T47D (cell line): ENCODE results near the gene SORBS1.

Experiments used
- DNase-seq, 2 experiments: peaks; one replicate each; pipeline versions ENCODE4 v3.0.0 to v3.0.0-alpha.2; 2011 to 2012; ENCODE audit warnings: low read depth in 1 of 2, low spot score in 1 of 2
- JUND ChIP-seq: IDR thresholded peaks from 2 replicates; pipeline ENCODE4 v1.6.1; 2012; ENCODE audit warnings: low read depth
- in situ Hi-C: cut with HindIII; loops from 2 replicates; pipeline ENCODE4 v1.10.0; 2016; ENCODE audit warnings: low sequenced_read_pairs, low pct_unique_long_range_greater_than_20kb

SORBS1 gene

DNA sequence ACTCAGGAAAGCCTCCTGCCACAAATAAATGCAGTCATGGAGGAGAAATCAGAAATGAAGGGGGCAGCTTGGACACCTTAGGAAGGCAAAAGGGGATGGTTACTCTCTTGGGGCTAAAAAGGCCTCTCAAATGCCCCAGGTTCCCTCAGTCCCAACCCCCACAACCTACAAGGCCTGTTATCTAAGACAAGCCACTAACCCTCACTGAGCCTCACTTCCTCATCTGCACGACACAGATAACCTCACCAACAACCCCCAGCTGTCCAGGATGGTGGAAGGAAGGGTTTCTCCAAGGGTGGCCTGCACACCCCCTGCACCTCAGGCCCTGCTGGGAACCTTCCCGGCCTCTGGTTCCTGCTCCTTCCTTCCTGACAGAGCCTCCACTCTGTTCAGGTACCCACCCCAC lies 29.2 kb downstream of the SORBS1 start:
- no peak for DNase-seq
- TF ChIP-seq JUND = no peak
- in situ Hi-C loops = no loop called here

DNA sequence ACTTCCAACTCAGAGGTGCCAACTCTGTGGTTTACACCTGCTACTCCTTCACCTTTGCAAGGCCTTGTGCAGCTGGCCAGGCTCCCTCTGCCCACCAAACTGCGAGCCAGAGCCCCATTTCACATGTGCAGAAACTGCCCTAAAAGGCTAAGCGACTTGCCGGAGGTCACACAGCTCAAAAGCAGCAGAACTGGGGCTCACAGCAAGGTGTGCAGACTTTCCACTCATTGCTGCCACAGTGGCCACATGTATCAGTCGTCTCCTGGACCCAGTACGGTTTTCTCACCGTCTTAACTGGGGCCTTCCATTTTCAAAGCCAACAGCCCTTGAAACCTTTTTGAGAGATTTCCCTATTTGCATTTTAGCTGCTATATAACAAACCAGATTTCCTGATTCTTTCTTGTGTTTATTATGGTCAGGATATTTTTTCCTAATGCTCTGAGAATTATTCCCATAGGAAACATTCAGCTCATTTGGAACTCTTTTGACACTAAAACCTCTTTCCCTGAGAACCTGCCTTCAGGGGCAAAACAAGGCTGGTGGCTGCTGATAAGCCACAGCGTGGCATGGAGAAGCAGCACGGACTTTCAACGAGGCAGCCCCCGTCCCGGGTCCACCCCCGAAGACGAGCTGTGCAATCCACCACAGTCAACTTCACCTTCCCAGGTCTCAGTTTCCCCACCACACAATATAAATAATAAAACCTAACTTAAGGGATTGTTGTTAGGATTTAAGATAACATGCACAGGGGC lies 29.9 kb downstream of the SORBS1 start:
- in situ Hi-C loops = no loop called here
- no peak for DNase-seq

DNA sequence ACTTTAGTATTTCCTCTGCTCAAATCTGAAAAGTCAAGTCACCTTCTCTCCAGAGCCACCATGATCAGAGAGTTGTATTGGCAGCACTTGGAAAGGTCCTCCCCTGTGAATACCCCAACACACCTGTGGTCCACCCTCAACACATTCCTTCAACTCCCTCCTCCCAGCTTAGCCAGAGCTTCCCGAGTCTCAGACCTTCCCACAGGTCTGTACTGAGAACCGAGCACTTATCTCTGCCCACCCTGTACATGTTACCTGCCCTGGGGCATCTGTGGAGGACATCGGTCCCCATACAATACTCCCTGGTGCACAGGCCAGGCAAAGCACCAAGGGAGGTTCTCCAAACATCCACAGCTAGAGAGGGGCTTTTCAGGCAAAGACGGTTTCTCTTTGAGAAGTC lies 30.6 kb downstream of the SORBS1 start:
- in situ Hi-C loops = no loop called here
- TF ChIP-seq JUND = no peak
- DNase-seq = no peak

More for the DNA sequence above, 29.9 kb downstream of the SORBS1 start:
- no peak for TF ChIP-seq JUND

DNA sequence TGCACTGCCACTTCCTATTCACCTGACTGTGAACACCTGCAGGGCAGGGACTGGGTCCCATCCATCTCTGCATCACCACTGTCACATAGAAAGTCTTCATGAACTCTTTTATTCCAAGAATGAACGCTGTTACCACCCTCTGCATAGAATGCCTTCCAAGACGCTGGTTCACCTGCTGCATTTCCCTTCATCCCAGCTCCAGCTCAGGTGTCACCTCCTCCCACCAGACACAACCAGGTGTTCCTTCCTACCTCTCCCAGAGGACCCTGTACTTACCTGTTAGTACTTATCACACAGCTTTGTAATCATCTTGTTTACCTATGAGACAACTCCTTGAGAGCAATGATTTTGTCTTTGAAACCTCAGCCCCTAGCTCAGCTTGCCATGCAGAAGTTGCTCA lies 31.1 kb downstream of the SORBS1 start:
- in situ Hi-C loops = no loop called here
- no peak for DNase-seq
- no peak for TF ChIP-seq JUND

DNA sequence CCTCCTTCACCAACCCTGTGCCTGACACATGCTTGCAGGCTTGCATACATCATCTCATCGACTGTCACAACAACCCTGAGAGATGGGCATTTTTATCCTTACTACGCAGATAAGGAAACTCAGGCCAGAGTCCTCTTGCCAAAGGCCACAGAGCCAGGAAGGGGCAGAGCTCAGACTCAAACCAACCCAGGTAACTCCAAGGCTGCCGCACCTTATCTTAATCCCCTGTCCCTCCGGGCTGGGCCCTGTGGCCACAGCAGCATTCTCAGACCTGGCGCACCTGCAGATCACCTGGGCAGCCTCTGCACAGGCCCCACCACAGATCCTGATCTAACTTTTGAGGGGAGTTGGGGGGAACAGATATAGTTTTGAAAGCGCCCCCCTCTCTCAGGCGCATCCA lies 35.1 kb downstream of the SORBS1 start:
- no peak for TF ChIP-seq JUND
- in situ Hi-C loops = no loop called here

DNA sequence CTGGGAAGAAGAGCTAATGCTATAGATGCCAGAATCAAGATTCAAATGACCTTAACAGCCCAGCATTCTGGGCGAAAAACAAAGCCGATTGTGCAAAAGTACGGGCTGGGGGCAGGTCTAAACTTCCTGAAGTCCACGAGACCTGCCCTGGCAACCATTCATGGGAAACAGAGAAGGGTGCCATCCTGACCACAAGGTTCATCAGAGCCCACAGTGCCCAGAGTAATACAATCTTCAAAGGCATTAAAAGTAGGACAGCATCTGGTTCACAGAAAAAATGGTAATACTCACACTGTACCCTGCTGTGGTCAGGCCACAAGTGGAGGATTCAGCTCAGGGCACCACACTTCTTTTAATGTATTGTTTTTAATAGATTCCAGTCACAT lies 36.1 kb downstream of the SORBS1 start:
- no peak for TF ChIP-seq JUND
- in situ Hi-C loops = no loop called here
- DNase-seq = no peak

More for the DNA sequence above, 35.1 kb downstream of the SORBS1 start:
- no peak for DNase-seq

DNA sequence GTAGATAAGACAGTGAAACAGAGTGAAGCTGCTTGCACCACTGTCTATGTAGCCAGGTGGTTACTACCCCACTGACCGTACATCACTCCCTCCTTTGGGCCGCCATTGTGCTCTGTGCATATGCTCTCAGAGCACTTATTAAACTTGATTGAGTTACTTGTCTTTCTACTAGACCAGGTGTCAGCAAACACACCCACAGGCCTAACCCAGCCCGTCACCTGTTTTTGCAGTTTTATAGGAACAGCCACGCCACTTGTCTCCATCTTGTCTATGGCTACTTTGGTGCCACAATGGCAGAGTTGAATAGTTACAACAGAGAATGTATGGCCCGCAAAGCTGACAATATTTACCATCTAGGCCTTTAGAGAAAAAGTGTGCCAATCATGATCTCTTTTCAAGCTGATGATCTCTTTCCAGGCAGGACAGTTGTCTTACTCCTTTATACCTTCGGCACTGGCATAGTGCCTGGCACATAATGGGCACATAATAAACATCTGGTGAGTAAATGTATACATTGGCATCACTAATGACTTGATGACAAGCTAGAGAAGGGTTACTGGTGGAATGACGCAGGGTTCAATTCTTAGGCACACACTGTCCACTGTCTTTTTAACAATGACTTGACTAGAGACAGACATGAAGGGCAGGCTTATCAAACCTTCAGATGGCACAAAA lies 36.7 kb downstream of the SORBS1 start:
- no peak for DNase-seq
- in situ Hi-C loops = no loop called here
- no peak for TF ChIP-seq JUND

DNA sequence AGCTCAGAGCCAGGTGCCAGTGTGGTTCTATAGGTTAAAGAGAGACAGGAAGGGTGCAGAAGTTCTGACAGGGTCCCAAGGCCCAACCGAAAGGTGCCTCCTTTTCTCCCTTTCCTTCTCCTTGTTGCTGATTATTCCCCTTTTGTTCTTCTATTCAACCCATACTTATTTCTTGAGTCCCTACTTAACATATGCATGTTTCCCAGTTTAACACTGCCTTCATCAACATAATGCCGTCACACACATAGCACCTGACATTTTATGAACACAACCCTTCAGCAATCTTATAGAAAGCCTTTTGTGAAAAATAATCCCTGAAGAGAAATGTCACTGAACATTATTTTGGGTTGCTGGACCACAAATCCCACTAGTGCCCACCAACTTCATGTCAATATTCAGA lies 39.1 kb downstream of the SORBS1 start:
- no peak for DNase-seq
- in situ Hi-C loops = no loop called here
- TF ChIP-seq JUND = no peak

DNA sequence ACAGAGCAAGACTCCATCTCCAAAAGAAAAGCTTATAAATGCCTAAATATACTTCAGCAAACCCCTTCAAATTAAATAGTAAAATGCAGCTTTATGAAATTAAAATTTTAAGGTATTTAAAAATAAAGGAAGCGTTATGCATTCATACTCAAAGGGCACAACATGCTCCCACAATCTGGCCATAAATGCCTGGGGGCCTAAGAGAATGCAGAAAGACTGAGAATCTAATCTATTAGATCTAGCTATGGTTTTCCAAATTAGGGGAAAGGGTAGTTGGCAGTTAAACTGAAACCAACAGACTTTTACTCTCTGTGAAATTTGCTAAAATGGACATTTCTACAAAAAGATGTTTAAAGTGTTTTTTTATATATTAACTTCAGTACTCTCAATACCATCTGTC lies 40.6 kb downstream of the SORBS1 start:
- in situ Hi-C loops = no loop called here
- TF ChIP-seq JUND = no peak
- no peak for DNase-seq

DNA sequence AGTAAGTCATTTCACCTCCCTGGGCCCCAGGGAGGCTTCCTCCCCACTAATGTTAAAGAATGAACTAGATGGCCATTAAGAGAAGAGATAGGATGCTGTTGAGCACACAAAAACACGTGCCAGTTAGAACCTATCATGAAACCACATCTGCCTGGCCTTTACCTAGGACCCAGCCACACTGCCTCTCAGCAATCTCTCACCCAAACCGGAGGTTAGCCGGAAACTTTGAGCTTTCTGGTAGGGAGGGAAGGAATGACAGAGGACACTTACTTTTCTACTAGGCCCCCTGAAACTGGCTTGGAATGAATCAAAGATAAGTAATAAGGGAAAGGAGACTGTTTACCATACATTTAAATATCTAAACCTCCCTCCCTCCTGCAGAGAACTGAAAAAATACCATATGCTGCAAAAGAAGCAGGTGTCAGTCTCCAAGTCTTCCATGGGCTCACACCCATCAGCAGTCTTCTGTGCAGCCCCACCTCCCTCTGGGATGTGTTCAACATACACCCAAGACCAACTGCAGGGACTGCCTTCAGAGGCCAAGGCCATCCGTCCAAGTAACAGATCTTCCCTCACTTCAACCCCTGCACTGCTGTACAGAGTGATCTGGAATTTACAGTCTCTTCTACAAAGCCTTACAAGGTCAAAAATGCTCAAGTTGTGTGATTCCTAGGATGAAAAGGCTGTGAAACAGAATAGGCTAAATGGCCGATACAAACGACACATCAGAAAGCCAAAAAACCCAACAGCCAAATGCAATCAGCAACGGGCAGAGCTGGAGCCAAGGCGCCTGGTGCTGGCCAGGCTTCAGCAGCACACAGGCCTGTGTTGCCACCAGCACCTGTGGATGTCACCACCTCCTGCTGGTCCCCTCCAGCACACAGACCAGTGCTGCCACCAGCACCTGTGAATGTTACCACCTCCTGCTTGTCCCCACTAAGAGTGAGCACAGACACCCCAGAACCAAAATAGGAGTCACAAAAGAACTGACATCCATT lies 42.4 kb downstream of the SORBS1 start:
- DNase-seq = no peak
- in situ Hi-C loops = no loop called here
- TF ChIP-seq JUND = no peak

DNA sequence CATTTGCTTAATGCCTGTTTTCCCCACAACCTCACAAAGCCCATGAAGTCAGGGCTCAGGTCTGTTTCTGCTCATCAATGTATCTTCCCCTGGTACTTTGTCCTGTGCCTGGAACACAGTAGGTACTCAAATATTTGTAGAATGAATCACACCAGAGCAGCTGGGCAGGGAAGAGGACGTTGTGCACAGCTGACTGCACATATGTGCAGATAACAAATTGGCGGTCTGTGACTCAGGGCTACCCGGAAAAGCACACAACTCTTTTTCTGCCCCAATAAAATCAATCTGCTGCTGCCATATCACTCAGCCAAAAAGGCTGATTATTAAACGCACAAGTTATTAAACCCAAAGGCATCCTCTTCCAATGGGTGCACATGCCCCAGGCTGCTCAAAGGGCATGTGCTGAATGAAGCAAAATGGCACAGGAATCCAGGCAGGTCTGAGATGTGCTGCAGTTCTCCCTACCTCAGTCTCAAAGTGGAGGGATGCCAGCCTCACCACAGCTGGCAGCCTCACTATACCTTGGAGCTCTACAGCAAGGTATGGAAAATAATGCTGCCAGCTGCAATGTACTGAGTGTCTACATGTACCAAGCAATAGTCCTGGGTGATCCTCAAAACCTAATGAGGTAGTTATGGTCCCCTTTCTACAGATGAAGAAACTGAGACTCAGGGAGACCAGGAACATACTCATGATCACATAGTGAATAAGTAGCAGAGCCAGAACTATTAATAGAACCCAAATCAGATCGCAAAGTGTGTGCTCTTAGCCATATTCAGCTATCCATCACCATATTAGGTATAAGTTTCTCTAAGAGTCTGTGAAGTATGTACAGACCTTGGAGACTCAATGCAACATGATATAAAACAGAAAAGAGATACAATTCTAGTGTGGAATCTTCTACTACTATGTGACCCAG lies 43.4 kb downstream of the SORBS1 start:
- DNase-seq = no peak
- no peak for TF ChIP-seq JUND
- in situ Hi-C loops = no loop called here
